Right kidney (tissue), 9 donors: ENCODE measurements around the gene CHRND.

Experiments used
- DNase-seq: peaks from one replicate; pipeline ENCODE4 v3.0.0-alpha.2; 2016
- long read RNA-seq, 8 donors: transcript quantifications; one replicate each; lab custom pipeline, GENCODE V29; 2026

Gene CHRND
- long read RNA-seq, donor 1, result 0 reads
- long read RNA-seq, donor 2, result 0 reads
- long read RNA-seq, donor 3, result 0 reads
- long read RNA-seq, donor 4, result 0 reads
- long read RNA-seq, donor 5, result 0 reads
- long read RNA-seq, donor 6, result 0 reads
- long read RNA-seq, donor 7, result 0 reads
- long read RNA-seq, donor 8, partial matches to known transcripts, result 0 of 1 reads
- long read RNA-seq, donor 8, other reads (novel, unspliced or antisense), result 0 of 1 reads

DNA sequence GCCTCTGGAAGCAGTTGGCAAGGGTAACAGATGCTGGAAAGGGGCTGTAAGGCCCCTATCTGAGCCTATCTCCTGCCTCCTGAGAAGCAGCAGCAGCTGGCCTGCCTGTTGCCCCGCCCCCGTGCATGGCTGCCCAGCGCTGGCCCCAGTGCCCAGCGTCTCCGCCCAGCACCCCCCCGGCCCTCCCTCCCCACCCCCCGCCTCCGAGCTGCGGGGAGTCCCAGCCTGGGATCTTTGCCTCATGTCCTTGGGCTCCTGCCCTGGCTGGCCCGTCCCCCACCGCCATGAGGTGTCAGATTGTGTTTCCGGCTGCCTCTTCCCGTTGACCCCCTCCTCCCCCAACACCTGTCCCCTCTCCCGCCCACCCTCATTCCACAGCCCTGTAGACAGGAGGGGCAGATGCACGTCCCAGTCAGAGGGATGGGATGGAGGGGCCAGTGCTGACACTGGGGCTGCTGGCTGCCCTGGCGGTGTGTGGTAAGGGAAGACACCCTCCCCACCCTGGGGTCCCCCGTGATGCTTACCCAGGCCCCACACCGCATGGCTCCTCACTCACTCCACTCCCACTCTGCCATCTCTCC is at the start of gene CHRND:
Gene CHRND (plus strand): TSS at position 370 of the 581 bp plus-strand sequence. CDS start 56 bp downstream, at position 426.
- DNase-seq, result no peak

DNA sequence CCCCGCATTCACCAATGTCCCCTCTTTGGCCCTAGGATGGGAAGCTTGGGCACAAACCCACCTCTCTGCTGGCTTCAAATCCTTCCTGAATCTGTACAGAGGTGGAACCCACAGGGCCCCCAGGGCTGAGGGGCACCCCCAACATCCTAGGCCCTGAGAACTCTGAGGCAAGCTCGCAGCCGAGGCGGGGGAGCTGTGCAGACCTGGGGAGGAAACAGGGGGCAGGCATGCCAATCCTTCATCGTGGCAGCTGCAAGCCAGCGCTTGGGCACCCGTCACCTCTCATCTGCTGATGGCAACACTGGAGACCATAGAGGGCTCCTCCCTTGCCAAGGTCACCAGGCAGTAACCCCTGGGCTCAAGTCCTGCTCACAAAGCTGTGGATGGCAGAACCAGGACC is 49.2 kb upstream of the CHRND start:
- DNase-seq, result no peak

DNA sequence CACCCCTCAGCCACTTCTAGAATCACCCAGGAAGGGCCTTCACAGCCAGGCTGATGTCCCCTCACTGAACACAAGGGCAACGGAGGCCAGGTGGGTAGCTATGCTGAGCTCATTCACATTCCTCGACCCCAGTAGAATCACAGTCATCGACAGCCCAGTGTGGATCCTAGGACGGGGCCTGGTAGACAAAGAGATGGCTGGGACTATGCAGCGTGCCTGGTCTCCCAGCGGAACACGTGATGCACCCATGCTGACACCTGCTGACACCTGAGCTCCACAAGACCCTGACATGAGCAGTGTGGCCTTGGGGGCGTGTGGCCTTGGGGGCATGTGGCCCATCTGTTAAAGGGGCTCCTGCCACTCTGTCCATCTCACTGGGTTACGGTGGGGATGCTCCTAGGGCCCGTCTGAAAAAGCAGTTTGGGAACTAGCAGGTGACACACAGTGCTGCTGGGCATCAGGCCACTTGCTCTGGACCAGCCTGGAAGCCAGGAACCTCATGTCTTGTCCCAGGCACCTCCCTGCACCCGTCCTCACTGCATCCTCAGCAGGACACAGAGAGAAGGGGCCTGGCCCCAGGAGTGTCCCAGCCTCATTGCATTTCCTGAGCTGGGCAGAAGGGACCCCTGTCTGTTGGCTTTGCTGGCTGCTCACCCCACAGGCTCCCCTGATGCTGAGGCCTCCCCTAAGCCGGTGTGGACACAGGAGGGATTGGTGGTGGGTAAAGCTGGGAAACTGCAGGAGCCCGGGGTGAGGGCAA is 48.0 kb upstream of the CHRND start:
- no peak for DNase-seq

DNA sequence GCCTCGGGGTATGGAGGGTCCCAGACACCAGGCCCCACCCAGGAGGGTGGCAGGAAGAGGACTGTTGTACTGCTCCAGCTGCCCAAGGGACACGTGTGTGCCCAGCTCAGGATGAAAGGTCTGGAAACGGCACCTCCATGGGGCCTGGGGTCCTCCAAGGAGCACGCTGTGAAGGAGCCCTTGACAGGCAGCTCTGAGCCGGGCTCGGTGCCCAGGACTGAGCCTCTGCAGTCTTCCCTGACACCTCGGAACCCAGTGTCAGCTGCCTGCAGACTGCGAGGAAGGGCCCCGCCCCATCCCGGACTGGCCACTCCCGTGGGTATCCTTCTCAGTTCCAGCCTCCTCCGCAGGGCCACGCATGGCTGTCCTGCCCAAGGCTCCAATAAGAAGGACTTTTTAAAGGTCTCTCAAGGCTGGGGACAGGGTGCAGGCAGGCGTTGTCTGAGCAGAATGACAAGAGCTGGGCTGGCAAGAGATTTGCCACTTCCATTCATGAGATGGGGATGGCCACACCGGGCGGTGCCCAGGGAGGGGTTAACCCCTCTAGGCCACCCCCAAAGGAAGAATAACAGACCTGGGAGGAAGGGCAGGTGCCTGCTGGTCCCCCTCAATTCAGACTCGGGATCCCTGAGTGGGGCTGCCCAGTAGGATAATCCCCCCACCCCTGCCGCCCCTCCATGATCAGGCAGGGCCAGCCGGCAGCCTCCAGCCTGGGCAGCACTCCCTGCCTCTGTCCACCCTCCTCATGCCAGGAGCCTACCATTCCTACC is 47.2 kb upstream of the CHRND start:
- DNase-seq, result no peak

DNA sequence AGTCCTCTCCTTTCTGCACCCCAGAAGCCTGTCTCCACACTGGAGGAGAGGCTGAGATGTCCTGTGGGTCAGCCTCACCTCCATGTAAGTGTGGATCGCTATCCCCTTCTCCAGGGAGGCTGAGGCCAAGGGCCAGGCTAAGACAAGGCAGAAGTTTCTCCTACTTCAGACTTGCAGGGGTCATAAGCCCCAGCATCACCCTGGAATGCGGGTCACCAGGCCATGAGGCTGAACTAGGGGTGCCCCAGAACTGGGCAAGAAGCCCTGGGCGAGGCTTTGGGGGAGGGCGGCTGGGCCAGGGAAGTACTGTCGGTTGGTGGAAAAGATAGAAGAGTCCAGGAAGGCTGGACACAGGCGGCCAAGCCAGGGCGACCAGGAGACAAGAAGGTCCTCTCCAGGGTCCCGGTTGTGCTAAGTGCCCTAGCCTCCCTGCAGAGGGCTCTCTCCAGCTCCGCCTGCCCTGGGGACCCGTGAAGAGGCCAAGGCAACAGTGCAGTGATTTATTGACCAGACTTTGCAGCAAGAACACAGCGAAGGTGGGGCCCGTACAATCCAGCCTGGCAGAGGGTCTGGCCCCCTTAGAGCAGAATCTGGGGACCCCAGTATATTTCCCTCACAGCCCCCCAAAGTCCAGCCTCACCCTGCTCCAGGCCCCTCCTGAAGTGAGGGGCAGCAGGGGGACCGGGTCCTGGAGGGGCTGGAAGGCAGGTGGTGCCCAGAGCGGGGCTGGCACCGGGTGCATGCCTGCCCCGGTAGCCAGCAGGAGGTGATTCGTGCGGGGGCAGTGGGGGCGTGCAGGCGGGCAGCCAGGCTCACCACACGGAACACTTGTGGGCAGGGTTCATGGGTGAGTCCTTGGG is 46.4 kb upstream of the CHRND start:
- DNase-seq, result no peak

DNA sequence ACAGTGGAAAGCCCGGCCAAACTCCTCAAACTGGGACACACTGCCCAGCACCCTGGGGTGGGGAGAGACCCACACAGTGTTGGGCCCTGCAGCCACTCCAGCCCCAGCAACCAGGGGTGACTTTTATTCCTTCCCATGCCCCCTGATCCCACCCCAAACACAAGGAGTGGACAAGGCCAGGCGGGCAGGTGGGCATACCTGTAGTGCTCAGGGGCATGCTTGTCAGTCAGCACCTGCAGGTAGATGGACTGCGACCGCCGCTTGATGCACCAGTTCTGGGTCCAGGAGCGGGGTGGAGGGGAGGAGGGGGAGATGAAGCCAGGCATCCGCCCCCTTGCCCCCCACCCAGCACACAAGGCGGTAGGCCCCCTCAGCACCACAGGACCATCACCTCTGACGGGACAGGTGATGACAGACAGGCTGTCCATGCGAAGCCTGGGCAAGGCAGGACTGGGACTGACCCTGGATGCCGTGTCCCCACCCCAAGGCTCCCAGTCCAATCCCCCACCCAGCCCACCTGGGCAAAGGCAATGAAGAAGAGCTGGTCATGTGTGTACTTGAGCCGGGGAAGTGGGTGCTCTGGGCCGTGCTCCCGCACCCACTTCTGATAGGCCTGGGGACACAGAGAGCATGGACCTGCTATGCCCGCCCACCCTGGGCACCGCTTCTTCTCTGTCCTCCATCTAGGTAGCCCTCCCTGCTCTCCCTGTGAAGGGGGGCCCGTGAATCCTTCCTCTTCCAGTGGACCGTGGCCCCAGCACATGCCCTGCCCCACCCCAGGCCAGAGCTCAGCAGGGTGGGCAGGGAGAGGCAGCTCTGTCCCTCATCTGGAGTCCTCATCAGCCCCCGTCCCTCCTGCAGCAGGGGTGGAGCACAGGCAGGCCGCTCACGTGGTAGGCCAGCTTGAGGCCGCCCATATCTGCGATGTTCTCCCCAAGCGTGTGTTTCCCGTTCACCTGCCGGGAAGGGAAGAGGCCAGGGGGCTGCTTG is 45.5 kb upstream of the CHRND start:
- DNase-seq, result no peak

DNA sequence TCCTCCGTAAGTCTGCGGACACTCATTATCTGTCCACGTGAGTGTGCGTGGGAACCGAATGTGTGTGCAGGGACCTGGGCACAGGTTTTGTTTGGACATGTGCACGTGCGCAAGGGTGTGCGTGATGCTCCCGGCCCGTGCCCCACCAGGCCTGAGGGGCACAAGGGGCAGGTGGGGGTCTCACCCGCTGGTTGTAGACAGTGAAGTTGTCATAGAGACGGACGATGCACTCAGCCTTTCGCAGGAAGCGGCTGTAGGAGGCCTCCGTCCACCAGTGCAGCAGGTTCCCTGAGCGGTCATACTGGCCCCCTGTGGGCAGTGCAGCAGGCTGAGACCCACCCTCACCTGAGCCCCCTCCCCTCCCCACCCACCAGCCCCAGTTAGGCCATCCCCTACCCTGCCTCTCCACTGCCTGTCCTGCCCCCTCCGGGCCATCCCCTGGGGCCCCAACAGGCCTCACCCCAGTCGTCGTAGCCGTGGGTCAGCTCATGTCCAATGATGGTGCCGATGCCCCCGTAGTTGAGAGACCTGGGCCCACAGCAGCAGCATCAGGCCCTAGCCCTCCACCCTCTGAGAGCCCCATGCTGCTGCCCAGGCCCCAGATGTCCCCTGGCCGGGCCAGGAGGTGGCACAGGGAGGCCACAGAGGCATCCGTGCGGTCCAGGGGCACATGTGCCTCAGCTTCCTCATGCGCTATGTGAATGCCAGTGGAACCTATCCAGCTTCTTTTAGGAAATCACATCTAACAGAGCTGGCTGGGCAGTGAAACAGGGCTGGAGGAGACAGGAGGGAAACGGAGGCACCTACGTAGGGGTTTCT is 44.4 kb upstream of the CHRND start:
- no peak for DNase-seq

DNA sequence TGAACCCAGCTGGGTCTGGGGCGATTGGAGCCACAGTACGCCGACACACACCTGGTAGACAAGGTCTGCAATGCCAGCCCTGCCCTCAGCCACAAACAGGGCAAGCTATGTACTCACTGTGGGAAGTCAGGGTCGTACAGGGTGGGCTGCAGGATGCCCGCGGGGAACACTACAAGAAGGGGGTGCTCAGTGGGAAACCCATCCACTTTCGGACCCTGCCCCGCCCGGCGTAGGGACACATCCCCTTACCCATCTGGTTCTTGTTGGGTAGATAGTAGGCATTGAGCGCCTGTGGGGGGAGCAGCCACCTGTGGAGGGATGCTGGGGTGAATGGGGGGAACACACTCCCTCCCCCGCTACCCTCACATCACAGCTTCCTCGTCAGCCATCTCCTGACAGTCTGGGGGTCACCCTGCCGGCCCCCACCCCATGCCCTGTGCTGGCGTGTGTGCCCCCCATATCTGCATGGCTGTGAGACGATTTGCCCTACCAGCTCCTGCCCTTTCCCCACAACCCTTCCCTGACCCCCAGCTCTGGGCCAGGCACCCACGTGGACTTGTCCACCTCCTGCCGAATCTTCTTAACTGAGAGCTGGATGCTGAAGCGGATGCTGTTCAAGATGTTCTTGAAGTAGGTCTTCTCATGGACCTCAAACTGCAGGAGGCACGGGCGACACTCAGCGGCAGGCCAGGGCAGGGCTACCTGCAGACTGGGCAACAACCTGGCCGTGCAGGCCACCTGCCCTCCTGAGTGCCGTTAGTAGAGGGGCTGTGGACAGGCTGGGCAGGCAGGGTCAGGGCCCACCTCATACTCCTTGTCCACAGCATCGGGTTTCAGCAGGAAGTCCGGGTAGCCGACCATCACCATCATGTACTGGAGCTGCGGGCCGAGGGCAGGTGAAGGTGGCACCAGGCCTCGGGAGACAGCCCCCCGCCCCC is 43.4 kb upstream of the CHRND start:
- DNase-seq, result no peak

DNA sequence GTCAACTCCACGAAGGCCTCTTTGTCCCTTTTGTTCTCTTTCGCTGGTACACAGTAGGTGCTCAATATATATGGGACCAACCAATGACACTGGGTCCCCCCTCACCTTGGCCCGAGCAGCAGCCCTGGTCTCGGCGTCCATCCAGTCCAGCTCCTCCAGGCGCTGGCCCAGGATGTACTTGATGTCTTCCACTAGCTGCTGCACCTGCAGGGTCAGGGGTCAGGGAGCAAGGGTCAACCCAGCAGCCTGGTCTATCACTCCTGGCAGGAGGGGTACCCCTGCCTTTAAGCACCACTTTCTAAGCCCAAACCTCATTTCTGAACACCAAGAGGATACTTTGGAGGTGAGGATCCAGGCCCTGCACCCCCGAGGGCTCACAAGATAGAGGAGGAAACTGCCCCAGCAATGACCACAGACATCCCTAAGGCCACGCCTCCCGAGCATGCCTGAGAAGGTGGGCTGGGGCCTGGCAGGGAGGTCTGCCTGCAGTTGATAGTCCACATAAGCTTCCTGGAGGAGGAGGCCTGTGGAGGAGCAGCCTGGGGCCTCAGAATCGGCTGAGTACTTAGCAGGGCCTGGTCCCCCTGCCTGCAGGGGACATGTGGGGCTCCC is 42.5 kb upstream of the CHRND start:
- DNase-seq, result no peak

DNA sequence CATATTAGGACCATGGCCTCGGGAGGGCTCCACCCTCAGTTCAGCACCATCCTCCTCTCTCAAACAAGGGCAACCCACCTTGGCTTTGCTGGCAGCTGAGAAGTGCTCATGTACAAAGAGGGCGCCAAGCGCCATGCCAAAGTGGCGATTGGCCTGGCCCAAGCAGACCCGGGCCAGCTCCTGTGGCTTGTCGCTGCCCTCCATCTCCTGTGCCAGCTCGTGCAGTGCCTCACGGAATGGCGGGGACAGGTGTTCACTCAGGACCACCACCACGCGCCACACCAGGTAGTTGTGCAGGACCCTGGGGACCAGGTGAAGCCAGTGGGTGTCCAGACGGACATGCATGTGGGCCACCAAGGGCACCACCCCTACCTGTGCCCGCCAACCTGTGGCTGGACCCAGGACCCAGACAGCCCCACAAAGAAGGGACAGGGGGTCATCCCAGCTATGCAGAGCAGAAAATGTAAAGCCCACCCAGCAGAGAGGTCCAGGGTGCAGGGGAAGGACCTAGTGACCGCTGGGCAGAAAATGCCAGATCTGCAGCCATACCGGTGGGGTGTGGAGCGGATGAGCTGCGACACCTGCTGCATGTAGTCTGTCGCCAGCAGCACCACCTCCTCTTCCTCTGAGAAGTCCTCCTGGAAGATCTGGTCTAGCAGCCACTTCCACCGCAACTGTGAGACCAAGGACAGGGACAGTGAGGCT is 41.9 kb upstream of the CHRND start:
- DNase-seq, result no peak

DNA sequence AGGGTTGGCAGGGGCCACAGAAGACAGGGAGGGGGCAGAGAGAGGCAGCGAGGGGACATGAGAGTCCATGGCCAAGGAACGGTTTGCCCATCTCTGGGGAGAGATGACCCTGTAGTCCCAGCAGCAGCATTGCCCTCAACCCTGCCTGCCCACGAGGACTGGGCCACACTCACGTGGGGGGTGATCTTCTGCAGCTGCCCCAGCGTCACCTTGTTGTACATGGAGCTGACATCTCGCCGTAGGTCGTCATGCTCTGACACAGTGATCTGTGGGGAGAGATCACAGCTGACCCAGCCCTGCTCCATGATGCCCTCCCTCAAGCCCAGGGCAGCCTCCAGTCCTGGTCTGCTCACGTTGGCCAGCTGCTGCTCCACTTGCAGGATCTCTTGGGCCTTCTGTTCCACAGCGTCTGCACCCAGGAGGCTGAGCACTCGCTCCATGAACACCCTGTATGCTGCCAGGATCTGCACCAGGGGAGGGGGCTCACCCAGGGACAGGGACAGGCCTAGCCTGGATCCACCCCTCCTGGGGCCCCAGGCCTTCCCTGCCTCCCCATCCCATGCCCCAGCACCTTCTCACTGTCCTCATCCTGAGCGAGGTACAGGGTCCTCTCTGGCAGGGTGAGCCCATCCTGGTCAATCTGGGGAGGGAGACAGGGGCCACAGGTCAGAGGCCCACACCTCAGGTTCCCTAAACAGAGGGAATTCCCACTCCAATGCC is 41.2 kb upstream of the CHRND start:
- DNase-seq, result no peak

DNA sequence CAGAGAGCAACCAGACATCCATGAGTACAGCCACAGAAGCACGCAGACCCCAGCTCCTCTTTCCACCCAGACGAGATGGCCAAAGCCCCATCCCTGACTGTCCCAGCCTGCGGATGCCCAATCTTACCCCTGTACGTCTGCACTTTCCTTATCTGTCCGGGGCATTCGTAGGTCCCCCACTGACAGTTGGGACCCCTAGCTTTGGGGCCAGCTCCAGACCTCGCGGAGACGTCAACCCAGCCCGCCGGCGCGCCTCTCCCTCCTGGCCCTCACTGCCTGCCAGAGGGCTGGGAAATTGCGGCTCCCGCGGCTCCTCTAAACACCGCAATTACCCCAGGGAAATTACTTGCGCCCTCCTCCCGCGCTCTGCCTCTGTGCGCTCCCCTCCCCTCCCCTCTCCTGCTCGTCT is 40.6 kb upstream of the CHRND start:
- DNase-seq, result no peak

DNA sequence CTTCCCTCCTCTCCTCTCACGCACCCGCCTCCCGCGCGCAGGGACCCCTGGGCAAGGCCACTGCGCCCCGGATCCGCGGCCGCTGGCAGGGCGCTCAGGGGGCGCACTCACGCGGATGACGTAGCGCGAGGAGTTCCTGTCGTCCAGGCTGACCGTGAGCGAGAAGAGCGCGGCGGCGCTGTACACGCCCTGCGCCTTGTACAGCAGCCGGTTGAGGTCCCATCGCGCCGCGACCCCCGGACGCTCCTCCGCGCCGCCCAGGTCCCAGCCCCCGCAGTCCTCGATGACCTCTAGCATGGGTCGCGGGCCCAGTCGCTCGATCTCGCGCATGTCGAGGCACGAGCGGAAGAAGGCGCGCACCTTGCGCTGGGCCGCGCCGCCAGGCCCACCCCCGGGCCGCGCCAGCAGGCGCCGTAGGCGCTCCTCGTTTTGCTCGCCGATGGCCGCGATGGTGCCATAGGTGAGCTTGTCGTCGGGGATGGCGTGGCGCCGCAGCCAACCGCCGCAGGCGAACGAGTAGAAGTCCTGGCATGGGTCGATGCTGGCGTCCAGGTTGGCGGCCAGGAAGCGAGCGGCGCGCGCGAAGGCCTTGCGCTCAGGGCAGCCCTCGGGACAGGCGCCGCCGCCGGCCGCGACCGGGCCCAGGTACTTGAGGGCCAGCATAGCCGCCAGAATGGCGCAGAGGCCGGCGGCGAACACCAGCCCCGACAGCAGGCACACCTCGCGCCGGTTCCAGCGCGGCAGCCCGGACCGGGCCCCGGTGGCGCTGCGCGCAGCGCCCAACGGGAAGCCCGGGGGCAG is 40.0 kb upstream of the CHRND start:
- peak; percentile 66 for DNase-seq

DNA sequence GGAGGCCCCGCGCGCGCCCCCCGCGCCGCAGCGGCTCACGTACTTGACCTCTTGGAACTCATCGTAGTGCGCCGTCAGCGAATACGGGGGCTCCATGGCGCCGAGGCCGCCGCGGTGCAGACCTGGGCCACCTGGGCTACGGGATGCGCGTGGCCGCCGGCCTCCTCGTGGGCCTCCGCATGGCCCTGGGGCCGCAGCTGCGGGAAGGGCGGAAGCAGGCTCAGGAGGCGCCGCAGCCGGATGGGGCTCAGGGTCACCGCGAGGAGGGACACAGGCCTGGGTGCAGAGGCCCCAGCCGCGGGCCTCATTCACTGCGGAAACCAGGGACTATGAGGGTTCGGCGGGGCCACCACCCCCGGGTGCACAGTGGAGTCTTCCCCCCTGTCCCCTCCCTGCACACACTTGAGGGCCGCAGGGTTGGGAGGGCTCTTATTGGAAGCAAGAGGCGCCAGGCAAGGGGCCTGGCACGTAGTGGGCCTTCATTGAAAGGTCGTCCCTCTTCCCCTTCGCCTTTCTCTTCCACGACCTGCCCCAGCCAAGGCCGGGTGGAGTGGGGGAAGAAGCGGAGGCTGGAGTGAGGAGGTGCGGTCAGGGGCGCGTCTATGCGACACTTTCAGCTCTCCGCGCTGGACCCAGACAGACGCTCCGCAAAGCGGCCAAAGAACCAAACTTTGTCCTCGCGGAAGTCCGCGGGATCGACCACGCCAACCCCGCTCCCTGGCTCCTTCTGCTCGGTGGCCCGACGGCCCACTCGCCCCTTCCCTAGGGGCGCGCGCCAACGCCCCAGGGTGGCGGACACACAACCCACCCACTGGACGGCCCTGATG is 39.2 kb upstream of the CHRND start:
- peak; percentile 63 for DNase-seq
